Naive thymus-derived CD8-positive, alpha-beta T cell (primary cell): Measurements from ENCODE around the gene BRDT. TPM values are rescaled to one million over a fixed set of nuclear protein-coding genes. Genes with fewer than 3 reads are reported as not detected.
A peak's percentile ranks its signal among the peaks of the same experiment; 100 is the strongest.

ENCODE experiments used
- ATAC-seq, 2 donors: fragments of 150-1000 bp; cut with Tn5 transposase in 1 of 2; sonication (Bioruptor Pico), chemical (Tn5 transposase) in 1 of 2; 1 replicate in 1 of 2; 2 replicates in 1 of 2; pipeline ENCODE4 v1.10.0; 2021; ENCODE audit warnings: mild to moderate bottlenecking in 2 of 2, moderate library complexity in 2 of 2
- POLR2A ChIA-PET: fragments of 350-600 bp; sonication (Branson Sonifier 250); formaldehyde crosslinking; loops from one replicate; lab custom pipeline; 2021; ENCODE audit warnings: antibody characterized with exemption; lab: Charles Lee
- DNase-seq, 10 donors: peaks; one replicate each; pipeline versions ENCODE4 v3.0.0 to v3.0.0-alpha.2; 2020 to 2022
- H3K27ac Mint-ChIP-seq, 10 donors: one replicate each; pipeline ENCODE4 v1.8.0; 2020 to 2022; ENCODE audit warnings: mild to moderate bottlenecking in 10 of 10, mixed read lengths in 10 of 10, moderate library complexity in 4 of 10, inconsistent platforms in 1 of 10
- H3K27me3 Mint-ChIP-seq, 5 donors: one replicate each; pipeline ENCODE4 v1.8.0; 2021 to 2022; ENCODE audit warnings: mixed read lengths in 5 of 5
- H3K36me3 Mint-ChIP-seq, 3 donors: one replicate each; pipeline ENCODE4 v1.8.0; 2020 to 2022; ENCODE audit warnings: mixed read lengths in 3 of 3, mild to moderate bottlenecking in 2 of 3, inconsistent platforms in 1 of 3
- H3K4me1 Mint-ChIP-seq, 4 donors: one replicate each; pipeline ENCODE4 v1.8.0; 2021 to 2022; ENCODE audit warnings: mixed read lengths in 4 of 4
- H3K4me3 Mint-ChIP-seq, 10 donors: one replicate each; pipeline ENCODE4 v1.8.0; 2020 to 2022; ENCODE audit warnings: mild to moderate bottlenecking in 10 of 10, mixed read lengths in 10 of 10, moderate library complexity in 6 of 10, inconsistent platforms in 1 of 10
- H3K9me3 Mint-ChIP-seq, 9 donors: one replicate each; pipeline ENCODE4 v1.8.0; 2020 to 2022; ENCODE audit warnings: mixed read lengths in 9 of 9, mild to moderate bottlenecking in 3 of 9, inconsistent platforms in 1 of 9, moderate library complexity in 1 of 9
- polyA plus RNA-seq, 3 donors: library from polyadenylated mRNA; unstranded; fragments of 300-500 nt; fragmentation: Illumina TruSeq; gene quantifications; one replicate each; pipeline ENCODE4 v1.2.3, GENCODE V29; 2021
- total RNA-seq, 8 experiments: library from RNA in 2 of 8; stranded (reverse) in 2 of 8; gene quantifications; one replicate each; pipeline ENCODE4 v1.2.3 and lab custom pipeline; 2021 to 2026

Gene BRDT
- total and polyA plus RNA-seq, 5 experiments from 2014 or later: not detected

DNA sequence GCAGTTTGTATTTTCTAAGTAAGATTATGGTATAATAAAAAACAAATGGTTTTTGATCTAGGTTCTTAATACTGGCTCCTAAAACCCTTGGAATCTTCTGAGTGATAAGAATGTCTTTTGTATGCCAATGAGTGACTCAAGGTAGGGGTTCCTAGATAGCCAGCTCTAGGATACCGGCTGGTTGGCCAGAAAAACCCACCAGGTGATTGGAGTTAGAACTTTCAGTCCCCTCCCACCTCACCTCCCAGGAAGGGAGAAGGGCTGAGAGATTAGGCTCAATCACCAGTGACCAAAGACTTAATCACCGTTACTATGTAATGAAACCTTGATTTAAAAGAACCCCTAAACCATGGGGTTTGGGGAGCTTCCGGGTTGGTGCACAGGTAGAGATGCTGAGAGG lies 8.7 kb upstream of the BRDT start:
- POLR2A ChIA-PET: interaction anchor here (0.7 kb wide), 1 partner anchor 218 kb away, joined by 7 read pairs; no protein-coding TSS in a partner anchor
- H3K27ac Mint-ChIP-seq: no peak overlapping the region
- peaks cover 0 to 1% (median 0%) of the 10 kb centered on the region in 5 donors for H3K27me3 Mint-ChIP-seq
- DNase-seq (no peak), ATAC-seq (no peak)
- no peaks in the 10 kb centered on the region for H3K4me1 Mint-ChIP-seq
- H3K4me3 Mint-ChIP-seq: no peak overlapping the region
- H3K9me3 Mint-ChIP-seq: peaks cover 0 to 6% (median 3%) of the 10 kb centered on the region in 9 donors
- peaks cover 0 to 7% (median 0%) of the 10 kb centered on the region in 3 donors for H3K36me3 Mint-ChIP-seq

DNA sequence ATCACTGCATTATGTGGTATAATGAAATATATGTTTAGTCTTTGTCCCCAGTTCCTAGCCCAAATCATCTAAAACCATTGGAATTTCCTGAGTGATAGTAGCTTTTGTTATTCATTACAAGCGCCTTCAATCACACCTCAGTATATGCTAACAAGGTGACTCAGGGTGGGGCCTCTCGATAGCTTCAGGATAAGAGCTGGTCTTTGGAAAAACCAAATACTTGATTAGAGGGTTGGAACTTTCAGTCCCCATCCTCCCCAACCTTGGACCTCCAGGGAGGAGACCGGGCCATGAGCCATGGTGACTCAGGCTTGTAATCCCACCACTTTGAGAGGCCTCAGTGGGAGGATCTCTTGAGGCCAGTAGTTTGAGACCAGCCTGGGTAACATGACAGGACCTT lies 5.1 kb upstream of the BRDT start:
- Mint-ChIP-seq H3K4me3 (no peak overlapping the region), H3K4me1 (peaks cover 9 to 15% (median 11%) of the 10 kb centered on the region in 4 donors), H3K9me3 (peaks cover 0 to 9% (median 3%) of the 10 kb centered on the region in 9 donors), H3K36me3 (peaks cover 0 to 7% (median 6%) of the 10 kb centered on the region in 3 donors), H3K27me3 (peaks cover 0 to 3% (median 0%) of the 10 kb centered on the region in 5 donors), H3K27ac (no peak overlapping the region)
- POLR2A ChIA-PET: no interaction called here
- DNase-seq (no peak), ATAC-seq (no peak)

DNA sequence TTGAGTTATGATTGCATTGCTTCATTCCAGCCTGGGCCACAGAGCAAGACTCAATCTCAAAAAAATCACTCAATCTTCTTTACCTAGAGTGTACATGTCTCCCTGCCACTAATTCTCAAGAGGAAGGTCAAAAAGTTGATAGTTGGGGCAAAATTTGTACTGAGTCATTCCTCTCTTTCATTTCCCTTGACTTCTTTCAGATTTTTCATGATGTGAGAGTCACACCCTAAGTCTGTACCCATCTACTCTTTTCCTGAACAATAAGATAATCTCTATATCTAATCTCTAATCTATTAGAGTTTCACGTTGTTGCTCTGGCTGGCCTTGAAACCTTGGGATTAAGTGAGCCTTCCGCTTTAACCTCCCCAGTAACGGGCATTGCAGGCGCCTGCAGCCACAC lies 1.1 kb upstream of the BRDT start:
- DNase-seq (no peak), ATAC-seq (peak in 1 of 2 donors; percentile 26)
- Mint-ChIP-seq H3K4me1 (peaks cover 9 to 15% (median 11%) of the 10 kb centered on the region in 4 donors), H3K27me3 (peaks cover 0 to 5% (median 0%) of the 10 kb centered on the region in 5 donors), H3K4me3 (peak overlapping the region; percentile 50 to 81 (median 58)), H3K27ac (peak overlapping the region; percentile 5 to 96 (median 86)), H3K9me3 (peaks cover 0 to 4% (median 0%) of the 10 kb centered on the region in 9 donors), H3K36me3 (peaks cover 0 to 6% (median 4%) of the 10 kb centered on the region in 3 donors)
- POLR2A ChIA-PET: no interaction called here

DNA sequence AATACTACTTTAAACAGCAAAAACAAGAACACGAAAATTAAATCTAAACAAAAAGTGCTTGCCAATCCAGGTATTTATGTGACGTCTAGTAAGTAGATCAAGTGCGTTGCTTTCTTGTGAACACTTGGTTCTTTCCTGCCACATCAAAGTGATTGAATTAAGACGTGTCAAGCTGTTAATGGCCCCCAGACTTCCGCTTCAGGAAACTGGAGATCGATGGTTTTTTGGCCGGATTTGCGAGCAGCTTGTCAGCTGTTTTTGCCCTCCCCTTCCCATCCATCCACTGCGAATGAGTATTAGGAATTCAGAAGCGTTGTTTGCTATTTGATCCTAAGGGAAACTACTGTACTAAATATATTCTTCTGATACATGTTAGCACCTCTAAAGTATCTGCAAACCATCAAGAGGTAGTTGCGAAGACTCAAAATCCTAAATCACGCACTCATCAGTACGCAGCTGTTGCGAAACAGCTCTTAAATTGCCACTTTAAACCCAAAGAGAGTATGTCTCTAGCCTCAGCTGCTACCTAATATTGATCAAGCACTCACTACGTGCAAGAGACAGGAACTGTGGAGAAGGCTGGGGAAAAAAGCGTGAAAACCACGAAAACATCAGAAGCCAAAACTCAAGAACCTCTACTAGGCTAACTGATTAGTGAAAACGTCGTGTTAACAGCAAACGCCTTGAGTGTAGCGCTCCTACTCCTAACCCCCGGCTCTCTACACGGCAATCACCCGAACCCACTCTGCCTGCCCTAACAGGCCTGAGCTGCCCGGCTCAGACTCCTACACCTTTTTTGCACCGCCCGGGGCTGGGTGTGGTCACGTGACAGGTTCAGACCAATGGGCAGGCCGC lies 473 bp upstream of the BRDT start:
- Mint-ChIP-seq H3K4me1 (peaks cover 9 to 15% (median 11%) of the 10 kb centered on the region in 4 donors), H3K4me3 (peak overlapping the region; percentile 50 to 81 (median 58)), H3K36me3 (peaks cover 0 to 6% (median 4%) of the 10 kb centered on the region in 3 donors), H3K9me3 (peaks cover 0 to 4% (median 0%) of the 10 kb centered on the region in 9 donors), H3K27ac (peak overlapping the region; percentile 55 to 96 (median 86)), H3K27me3 (peaks cover 0 to 5% (median 0%) of the 10 kb centered on the region in 5 donors)
- POLR2A ChIA-PET: no interaction called here
- peak in 6 of 10 donors; percentile 7 to 73 (median 48) for DNase-seq
- peak in 1 of 2 donors; percentile 91 for ATAC-seq

DNA sequence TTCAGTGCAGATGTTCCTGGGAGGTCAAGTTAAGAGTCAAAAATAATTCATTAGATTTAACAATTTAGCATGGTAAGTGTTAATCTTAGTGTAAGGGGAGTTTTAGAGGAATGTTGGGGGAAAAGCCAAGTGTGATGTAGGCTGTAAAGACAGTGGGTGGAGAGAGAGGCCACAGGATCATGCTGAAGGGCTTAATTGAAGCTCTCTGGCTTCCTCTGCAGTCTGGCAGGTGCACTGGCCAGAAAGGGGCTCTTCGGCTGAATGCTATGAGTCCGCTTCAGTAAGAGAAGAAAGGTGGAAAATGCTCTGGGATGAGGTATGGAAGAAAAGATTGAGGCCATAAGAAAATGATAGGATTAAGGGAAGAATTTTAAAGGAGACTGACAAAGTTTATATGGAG lies 3.0 kb downstream of the BRDT start:
- Mint-ChIP-seq H3K4me3 (no peak overlapping the region), H3K27me3 (peaks cover 0 to 3% (median 0%) of the 10 kb centered on the region in 5 donors), H3K27ac (no peak overlapping the region), H3K4me1 (peaks cover 9 to 14% (median 10%) of the 10 kb centered on the region in 4 donors), H3K9me3 (peaks cover 0 to 4% (median 0%) of the 10 kb centered on the region in 9 donors), H3K36me3 (peaks cover 0 to 1% (median 0%) of the 10 kb centered on the region in 3 donors)
- ATAC-seq (no peak), DNase-seq (no peak)
- POLR2A ChIA-PET: no interaction called here

DNA sequence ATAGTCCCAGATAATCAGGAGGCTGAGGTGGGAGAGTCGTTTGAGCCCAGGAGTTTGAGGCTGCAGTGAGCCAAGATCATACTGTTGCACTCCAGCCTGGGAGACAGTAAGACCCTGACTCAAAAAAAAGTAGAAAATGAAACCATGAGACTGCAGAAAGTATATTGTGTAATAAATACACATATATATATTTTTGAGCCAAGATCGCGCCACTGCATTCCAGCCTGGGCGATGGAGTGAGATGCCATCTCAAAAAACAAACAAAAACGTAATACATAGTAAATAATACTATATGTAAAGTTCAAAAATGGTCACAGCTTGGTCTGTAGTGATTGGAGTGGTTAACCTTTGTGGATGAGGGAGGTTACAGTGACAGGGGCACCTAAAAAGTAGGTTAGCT lies 9.7 kb downstream of the BRDT start:
- H3K9me3 Mint-ChIP-seq: no peaks in the 10 kb centered on the region
- DNase-seq (no peak), ATAC-seq (no peak)
- H3K27ac Mint-ChIP-seq: no peak overlapping the region
- H3K36me3 Mint-ChIP-seq: no peaks in the 10 kb centered on the region
- POLR2A ChIA-PET: no interaction called here
- H3K4me1 Mint-ChIP-seq: no peaks in the 10 kb centered on the region
- H3K27me3 Mint-ChIP-seq: peaks cover 0 to 3% (median 1%) of the 10 kb centered on the region in 5 donors
- no peak overlapping the region for H3K4me3 Mint-ChIP-seq

DNA sequence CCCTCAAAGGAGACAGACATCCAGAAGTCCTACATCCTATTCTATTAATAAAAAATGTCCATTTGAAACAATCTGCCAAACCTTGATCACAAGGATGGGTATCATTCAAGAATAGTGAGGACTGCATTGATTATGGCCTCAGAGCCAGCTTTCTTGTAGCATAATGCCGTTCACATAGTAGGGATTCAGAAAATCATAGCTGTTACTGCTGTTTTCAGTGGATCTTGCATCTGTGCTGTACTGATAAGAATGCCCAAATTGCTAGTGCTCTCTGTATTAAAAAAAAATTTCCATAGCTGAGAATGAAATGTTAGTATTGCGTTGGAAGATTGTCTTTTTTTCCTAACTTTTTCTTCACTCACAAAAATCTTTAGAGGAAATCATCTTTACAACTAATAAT lies 19.1 kb downstream of the BRDT start:
- peaks cover 0 to 2% (median 0%) of the 10 kb centered on the region in 5 donors for H3K27me3 Mint-ChIP-seq
- H3K4me1 Mint-ChIP-seq: no peaks in the 10 kb centered on the region
- no peak overlapping the region for H3K4me3 Mint-ChIP-seq
- H3K27ac Mint-ChIP-seq: no peak overlapping the region
- ATAC-seq (no peak), DNase-seq (no peak)
- H3K36me3 Mint-ChIP-seq: peaks cover 0 to 4% (median 0%) of the 10 kb centered on the region in 3 donors
- peaks cover 0 to 3% (median 0%) of the 10 kb centered on the region in 9 donors for H3K9me3 Mint-ChIP-seq
- POLR2A ChIA-PET: no interaction called here

DNA sequence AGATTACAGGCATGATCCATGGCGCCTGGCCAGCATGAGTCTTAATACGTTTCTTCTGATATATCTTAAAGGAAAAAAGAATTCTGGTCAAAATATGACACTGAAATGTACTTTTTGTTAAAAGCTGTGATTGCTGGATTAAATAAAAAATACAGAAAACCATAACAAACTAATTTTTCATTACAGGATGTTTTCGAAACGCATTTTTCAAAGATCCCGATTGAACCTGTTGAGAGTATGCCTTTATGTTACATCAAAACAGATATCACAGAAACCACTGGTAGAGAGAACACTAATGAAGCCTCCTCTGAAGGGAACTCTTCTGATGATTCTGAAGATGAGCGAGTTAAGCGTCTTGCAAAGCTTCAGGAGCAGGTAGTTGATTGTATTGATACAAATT lies 30.2 kb downstream of the BRDT start:
- DNase-seq: no peak
- H3K4me1 Mint-ChIP-seq: no peaks in the 10 kb centered on the region
- no peaks in the 10 kb centered on the region for H3K9me3 Mint-ChIP-seq
- H3K27ac Mint-ChIP-seq: no peak overlapping the region
- POLR2A ChIA-PET: no interaction called here
- peaks cover 0 to 3% (median 2%) of the 10 kb centered on the region in 5 donors for H3K27me3 Mint-ChIP-seq
- ATAC-seq: no peak
- no peak overlapping the region for H3K4me3 Mint-ChIP-seq
- H3K36me3 Mint-ChIP-seq: no peaks in the 10 kb centered on the region

DNA sequence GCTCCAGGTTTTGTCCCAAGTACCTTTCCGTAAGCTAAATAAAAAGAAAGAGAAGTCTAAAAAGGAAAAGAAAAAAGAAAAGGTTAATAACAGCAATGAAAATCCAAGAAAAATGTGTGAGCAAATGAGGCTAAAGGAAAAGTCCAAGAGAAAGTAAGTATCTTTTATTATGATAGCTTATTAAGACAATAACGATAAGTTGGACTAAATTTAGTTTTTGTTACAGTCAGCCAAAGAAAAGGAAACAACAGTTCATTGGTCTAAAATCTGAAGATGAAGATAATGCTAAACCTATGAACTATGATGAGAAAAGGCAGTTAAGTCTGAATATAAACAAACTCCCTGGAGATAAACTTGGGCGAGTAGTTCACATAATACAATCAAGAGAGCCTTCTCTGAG lies 31.5 kb downstream of the BRDT start:
- H3K4me1 Mint-ChIP-seq: no peaks in the 10 kb centered on the region
- H3K36me3 Mint-ChIP-seq: no peaks in the 10 kb centered on the region
- peaks cover 0 to 3% (median 0%) of the 10 kb centered on the region in 5 donors for H3K27me3 Mint-ChIP-seq
- no peak overlapping the region for H3K27ac Mint-ChIP-seq
- ATAC-seq (no peak), DNase-seq (no peak)
- POLR2A ChIA-PET: no interaction called here
- no peaks in the 10 kb centered on the region for H3K9me3 Mint-ChIP-seq
- H3K4me3 Mint-ChIP-seq: no peak overlapping the region

DNA sequence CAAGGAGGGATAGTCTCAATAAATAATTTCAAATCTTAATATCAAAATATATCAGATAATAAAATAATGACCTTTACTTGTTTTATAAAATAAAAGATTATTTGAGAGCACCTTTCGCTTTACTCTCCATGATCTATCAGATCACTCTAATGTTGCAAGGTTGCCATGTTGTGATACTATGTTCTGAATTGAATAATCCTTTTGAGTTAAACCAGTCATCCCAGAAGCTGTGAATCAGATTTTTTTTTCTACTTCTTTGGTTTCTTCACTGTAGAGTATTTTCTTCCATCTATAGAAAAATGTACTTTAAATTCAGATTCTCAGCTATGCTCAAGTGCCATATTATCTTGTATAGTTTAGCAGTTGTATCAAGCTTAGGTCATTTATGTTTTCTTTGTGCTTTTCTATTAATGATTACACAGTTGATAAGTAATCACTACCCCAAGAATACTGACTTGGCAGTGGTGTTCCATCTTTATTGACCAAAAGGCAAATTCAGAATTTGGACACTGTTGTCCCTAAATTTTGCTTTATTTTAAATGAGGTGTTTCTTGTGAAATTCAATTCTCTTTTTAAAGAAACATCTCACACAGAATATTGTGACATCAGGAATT lies 32.9 kb downstream of the BRDT start:
- Mint-ChIP-seq H3K9me3 (no peaks in the 10 kb centered on the region), H3K36me3 (no peaks in the 10 kb centered on the region), H3K27me3 (peaks cover 0 to 2% (median 0%) of the 10 kb centered on the region in 5 donors), H3K4me1 (no peaks in the 10 kb centered on the region), H3K4me3 (no peak overlapping the region), H3K27ac (no peak overlapping the region)
- POLR2A ChIA-PET: no interaction called here
- DNase-seq (no peak), ATAC-seq (no peak)

DNA sequence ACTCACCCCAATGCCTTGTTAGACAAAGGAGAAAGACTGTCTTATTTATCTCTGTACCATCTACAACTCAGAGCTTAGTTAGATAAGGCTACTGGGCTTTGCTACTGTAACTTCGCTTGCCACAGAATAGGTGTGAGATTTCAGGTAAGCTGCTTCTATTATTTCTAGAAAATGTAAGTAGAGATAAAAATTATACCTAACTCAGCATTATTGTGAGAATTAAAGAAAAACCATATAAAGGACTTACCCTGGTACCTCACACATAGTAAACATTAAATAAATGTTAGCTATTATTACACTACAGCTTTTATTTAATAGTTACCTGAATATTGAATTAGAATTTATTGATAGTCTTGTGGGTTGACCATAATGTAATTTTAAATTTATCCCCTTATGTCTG lies 44.1 kb downstream of the BRDT start:
- Mint-ChIP-seq H3K36me3 (no peaks in the 10 kb centered on the region), H3K4me3 (no peak overlapping the region), H3K27ac (no peak overlapping the region), H3K9me3 (no peaks in the 10 kb centered on the region), H3K4me1 (peaks cover 0 to 1% (median 0%) of the 10 kb centered on the region in 4 donors), H3K27me3 (peaks cover 0 to 5% (median 0%) of the 10 kb centered on the region in 5 donors)
- POLR2A ChIA-PET: no interaction called here
- no peak for ATAC-seq
- no peak for DNase-seq

DNA sequence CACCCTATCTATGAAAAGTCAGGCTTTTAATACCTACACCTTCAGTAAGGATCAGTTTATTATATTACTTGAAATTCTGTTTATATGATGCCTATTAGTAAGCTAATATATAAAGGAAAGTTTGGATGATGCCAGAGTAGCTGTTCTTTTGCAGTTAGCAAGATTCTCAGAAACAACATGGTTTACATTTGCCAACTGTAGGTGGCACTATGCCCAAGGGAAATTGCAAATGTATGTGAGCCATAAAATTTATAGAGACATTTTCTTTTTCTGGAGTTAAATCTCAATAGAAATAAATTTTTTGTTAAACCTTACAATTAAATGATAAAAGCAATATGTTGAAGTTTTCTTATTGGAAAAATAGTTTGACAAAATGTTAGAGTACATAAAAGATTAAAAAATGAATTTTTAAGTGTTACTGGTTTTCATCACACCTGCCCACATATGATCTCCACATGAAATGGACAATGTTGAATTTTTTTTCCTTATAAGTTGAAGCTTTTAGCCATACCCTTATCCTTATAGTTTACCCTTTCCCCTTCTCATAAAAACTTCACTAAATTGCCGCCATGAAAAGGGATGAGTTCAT lies 48.5 kb downstream of the BRDT start:
- Mint-ChIP-seq H3K36me3 (no peaks in the 10 kb centered on the region), H3K27ac (no peak overlapping the region), H3K4me3 (no peak overlapping the region), H3K4me1 (peaks cover 0 to 1% (median 0%) of the 10 kb centered on the region in 4 donors), H3K9me3 (no peaks in the 10 kb centered on the region), H3K27me3 (peaks cover 0 to 5% (median 0%) of the 10 kb centered on the region in 5 donors)
- POLR2A ChIA-PET: interaction anchor here (0.5 kb wide), 1 partner anchor 984 kb away, joined by 4 read pairs; no protein-coding TSS in a partner anchor
- DNase-seq (peak in 9 of 10 donors; percentile 9 to 70 (median 47)), ATAC-seq (peak in 1 of 2 donors; percentile 38)
